ENCODE data around the gene CCDC68.

The CCDC68 gene

DNA sequence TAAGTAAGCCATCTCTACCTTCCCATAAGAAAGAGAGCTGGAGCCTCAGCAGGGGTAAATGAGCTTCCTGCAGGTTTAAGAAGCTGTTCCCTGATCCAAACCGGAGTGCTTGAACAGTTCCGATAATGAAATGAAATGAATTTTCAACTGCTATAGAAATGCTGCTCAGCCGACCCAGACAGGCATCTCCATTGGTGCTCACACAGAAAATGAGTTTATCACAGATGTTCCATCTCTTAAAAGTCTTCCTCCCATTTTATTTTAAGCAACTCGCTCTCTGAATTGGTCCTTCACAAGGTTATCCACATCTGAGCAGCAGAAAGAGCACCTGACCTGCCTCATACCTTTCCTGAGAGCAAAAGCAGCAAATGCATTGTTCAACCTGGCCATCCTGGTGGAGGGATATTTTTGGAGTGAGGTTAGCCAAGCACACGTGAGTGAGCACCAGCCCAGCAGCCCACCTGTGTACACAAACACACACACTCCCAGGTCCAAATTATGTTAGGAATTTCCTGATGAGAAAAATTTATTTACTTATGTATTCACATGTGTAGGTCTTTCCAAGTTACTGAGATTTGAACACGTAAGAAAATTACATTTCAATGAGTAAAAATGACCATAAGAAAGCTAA is 42.2 kb upstream of the CCDC68 start:
- ChIA-PET CTCF (interaction anchor here (1.1 kb wide), 1 partner anchor 29 kb away, joined by 3 read pairs; no protein-coding TSS in a partner anchor), POLR2A (no interaction called here)
- no peaks in the 10 kb centered on the region for H3K9me3 ChIP-seq (ENCODE audit: control insufficient read depth, insufficient read depth, low read depth, low read length)
- TF ChIP-seq ZNF670 (tag by site-specific recombination; IDR thresholded peaks at IDR 0.05; ENCODE audit: low read depth) (no peak), YY2 (tag by site-specific recombination; IDR thresholded peaks at IDR 0.05) (no peak), ZNF184 (tag by site-specific recombination; IDR thresholded peaks at IDR 0.05) (no peak), ZNF146 (tag by site-specific recombination; IDR thresholded peaks at IDR 0.05) (no peak)
- TF ChIP-seq, protein P1, sequence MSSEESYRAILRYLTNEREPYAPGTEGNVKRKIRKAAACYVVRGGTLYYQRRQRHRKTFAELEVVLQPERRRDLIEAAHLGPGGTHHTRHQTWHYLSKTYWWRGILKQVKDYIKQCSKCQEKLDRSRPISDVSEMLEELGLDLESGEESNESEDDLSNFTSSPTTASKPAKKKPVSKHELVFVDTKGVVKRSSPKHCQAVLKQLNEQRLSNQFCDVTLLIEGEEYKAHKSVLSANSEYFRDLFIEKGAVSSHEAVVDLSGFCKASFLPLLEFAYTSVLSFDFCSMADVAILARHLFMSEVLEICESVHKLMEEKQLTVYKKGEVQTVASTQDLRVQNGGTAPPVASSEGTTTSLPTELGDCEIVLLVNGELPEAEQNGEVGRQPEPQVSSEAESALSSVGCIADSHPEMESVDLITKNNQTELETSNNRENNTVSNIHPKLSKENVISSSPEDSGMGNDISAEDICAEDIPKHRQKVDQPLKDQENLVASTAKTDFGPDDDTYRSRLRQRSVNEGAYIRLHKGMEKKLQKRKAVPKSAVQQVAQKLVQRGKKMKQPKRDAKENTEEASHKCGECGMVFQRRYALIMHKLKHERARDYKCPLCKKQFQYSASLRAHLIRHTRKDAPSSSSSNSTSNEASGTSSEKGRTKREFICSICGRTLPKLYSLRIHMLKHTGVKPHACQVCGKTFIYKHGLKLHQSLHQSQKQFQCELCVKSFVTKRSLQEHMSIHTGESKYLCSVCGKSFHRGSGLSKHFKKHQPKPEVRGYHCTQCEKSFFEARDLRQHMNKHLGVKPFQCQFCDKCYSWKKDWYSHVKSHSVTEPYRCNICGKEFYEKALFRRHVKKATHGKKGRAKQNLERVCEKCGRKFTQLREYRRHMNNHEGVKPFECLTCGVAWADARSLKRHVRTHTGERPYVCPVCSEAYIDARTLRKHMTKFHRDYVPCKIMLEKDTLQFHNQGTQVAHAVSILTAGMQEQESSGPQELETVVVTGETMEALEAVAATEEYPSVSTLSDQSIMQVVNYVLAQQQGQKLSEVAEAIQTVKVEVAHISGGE (tag by site-specific recombination; conservative IDR thresholded peaks at IDR 0.05; ENCODE audit: low read depth) = no peak
- TF ChIP-seq, protein P2, sequence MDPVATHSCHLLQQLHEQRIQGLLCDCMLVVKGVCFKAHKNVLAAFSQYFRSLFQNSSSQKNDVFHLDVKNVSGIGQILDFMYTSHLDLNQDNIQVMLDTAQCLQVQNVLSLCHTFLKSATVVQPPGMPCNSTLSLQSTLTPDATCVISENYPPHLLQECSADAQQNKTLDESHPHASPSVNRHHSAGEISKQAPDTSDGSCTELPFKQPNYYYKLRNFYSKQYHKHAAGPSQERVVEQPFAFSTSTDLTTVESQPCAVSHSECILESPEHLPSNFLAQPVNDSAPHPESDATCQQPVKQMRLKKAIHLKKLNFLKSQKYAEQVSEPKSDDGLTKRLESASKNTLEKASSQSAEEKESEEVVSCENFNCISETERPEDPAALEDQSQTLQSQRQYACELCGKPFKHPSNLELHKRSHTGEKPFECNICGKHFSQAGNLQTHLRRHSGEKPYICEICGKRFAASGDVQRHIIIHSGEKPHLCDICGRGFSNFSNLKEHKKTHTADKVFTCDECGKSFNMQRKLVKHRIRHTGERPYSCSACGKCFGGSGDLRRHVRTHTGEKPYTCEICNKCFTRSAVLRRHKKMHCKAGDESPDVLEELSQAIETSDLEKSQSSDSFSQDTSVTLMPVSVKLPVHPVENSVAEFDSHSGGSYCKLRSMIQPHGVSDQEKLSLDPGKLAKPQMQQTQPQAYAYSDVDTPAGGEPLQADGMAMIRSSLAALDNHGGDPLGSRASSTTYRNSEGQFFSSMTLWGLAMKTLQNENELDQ (tag by site-specific recombination; IDR thresholded peaks at IDR 0.05; ENCODE audit: low read depth) = no peak
- H3K27ac ChIP-seq (ENCODE audit: extremely low read depth, low read depth, low read length) = no peak overlapping the region
- no peak overlapping the region for H3K4me3 ChIP-seq (ENCODE audit: low read depth, low read length)
- no peaks in the 10 kb centered on the region for H3K4me1 ChIP-seq (ENCODE audit: control insufficient read depth, insufficient read depth, low read length)
- H3K36me3 ChIP-seq (ENCODE audit: control insufficient read depth in 2 of 2, insufficient read depth in 1 of 2, low read length in 2 of 2) = no peaks in the 10 kb centered on the region

DNA sequence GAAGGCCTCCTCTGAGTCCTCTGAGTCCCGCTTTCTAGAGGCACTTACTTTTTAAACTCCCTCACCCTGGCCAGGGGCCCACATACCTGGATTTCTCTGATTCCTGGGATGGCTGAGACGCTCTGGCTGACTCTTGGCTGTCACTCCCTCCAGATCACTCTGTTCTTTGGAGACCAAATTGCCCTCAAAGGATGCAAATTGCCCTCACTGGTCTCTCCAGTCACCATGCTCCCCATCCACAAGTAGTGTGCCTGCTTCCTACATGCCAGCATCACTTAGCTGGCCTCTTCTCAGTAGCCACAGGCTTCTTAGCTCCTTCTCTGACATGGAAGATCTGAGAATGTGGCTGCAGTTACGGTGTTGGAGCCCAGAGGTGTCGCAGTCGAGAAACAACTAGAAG is 41.3 kb upstream of the CCDC68 start:
- no peak overlapping the region for H3K4me3 ChIP-seq (ENCODE audit: low read depth, low read length)
- H3K9me3 ChIP-seq (ENCODE audit: control insufficient read depth, insufficient read depth, low read depth, low read length) = no peaks in the 10 kb centered on the region
- no peaks in the 10 kb centered on the region for H3K4me1 ChIP-seq (ENCODE audit: control insufficient read depth, insufficient read depth, low read length)
- no peak overlapping the region for H3K27ac ChIP-seq (ENCODE audit: extremely low read depth, low read depth, low read length)
- H3K36me3 ChIP-seq (ENCODE audit: control insufficient read depth in 2 of 2, insufficient read depth in 1 of 2, low read length in 2 of 2) = no peaks in the 10 kb centered on the region
- POLR2A ChIA-PET = no interaction called here
- CTCF ChIA-PET = interaction anchor here (0.6 kb wide), 1 partner anchor 329 kb away, joined by 3 read pairs; no protein-coding TSS in a partner anchor
- no peak for TF ChIP-seq HOXD13 (CRISPR knock-in tag; IDR thresholded peaks at IDR 0.05; ENCODE audit: borderline replicate concordance)

DNA sequence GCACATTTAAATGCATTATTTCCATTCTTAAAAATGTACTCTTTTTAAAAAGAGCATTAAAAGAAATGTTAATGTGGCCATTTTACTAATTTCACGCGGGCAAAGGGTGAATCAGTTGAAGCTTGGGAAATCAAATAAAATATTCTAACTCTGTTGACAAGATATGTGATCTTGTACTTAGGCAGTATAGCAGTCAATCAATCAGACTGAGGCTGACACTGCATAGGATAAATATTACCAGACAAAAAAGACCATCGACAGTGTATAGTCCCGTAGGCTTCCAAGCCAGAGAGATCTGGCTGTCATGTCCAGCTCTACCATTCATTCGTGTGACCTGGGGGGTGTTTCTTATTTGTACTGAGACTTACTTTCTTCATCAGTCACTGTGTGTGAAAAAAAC is 39.8 kb upstream of the CCDC68 start:
- no peaks in the 10 kb centered on the region for H3K4me1 ChIP-seq (ENCODE audit: control insufficient read depth, insufficient read depth, low read length)
- H3K27ac ChIP-seq (ENCODE audit: extremely low read depth, low read depth, low read length) = no peak overlapping the region
- no peak overlapping the region for H3K4me3 ChIP-seq (ENCODE audit: low read depth, low read length)
- no peaks in the 10 kb centered on the region for H3K9me3 ChIP-seq (ENCODE audit: control insufficient read depth, insufficient read depth, low read depth, low read length)
- CTCF ChIA-PET = no interaction called here
- no peaks in the 10 kb centered on the region for H3K36me3 ChIP-seq (ENCODE audit: control insufficient read depth in 2 of 2, insufficient read depth in 1 of 2, low read length in 2 of 2)
- POLR2A ChIA-PET = no interaction called here
- TF ChIP-seq KLF16 (tag by site-specific recombination; IDR thresholded peaks at IDR 0.05) = no peak
- TF ChIP-seq, protein P3, sequence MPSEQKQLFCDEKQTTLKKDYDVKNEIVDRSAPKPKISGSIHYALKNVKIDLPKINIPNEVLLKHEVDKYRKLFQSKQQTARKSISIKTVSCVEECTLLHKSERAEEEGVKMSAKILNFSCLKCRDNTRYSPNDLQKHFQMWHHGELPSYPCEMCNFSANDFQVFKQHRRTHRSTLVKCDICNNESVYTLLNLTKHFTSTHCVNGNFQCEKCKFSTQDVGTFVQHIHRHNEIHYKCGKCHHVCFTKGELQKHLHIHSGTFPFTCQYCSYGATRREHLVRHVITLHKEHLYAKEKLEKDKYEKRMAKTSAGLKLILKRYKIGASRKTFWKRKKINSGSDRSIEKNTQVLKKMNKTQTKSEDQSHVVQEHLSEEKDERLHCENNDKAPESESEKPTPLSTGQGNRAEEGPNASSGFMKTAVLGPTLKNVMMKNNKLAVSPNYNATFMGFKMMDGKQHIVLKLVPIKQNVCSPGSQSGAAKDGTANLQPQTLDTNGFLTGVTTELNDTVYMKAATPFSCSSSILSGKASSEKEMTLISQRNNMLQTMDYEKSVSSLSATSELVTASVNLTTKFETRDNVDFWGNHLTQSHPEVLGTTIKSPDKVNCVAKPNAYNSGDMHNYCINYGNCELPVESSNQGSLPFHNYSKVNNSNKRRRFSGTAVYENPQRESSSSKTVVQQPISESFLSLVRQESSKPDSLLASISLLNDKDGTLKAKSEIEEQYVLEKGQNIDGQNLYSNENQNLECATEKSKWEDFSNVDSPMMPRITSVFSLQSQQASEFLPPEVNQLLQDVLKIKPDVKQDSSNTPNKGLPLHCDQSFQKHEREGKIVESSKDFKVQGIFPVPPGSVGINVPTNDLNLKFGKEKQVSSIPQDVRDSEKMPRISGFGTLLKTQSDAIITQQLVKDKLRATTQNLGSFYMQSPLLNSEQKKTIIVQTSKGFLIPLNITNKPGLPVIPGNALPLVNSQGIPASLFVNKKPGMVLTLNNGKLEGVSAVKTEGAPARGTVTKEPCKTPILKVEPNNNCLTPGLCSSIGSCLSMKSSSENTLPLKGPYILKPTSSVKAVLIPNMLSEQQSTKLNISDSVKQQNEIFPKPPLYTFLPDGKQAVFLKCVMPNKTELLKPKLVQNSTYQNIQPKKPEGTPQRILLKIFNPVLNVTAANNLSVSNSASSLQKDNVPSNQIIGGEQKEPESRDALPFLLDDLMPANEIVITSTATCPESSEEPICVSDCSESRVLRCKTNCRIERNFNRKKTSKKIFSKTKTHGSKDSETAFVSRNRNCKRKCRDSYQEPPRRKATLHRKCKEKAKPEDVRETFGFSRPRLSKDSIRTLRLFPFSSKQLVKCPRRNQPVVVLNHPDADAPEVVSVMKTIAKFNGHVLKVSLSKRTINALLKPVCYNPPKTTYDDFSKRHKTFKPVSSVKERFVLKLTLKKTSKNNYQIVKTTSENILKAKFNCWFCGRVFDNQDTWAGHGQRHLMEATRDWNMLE (tag by site-specific recombination; conservative IDR thresholded peaks at IDR 0.05; ENCODE audit: low read depth) = no peak
- TF ChIP-seq, protein P4, sequence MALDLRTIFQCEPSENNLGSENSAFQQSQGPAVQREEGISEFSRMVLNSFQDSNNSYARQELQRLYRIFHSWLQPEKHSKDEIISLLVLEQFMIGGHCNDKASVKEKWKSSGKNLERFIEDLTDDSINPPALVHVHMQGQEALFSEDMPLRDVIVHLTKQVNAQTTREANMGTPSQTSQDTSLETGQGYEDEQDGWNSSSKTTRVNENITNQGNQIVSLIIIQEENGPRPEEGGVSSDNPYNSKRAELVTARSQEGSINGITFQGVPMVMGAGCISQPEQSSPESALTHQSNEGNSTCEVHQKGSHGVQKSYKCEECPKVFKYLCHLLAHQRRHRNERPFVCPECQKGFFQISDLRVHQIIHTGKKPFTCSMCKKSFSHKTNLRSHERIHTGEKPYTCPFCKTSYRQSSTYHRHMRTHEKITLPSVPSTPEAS (tag by site-specific recombination; IDR thresholded peaks at IDR 0.05) = no peak
- TF ChIP-seq ZBTB20 (tag by site-specific recombination; IDR thresholded peaks at IDR 0.05) = no peak
- TF ChIP-seq, protein P5, sequence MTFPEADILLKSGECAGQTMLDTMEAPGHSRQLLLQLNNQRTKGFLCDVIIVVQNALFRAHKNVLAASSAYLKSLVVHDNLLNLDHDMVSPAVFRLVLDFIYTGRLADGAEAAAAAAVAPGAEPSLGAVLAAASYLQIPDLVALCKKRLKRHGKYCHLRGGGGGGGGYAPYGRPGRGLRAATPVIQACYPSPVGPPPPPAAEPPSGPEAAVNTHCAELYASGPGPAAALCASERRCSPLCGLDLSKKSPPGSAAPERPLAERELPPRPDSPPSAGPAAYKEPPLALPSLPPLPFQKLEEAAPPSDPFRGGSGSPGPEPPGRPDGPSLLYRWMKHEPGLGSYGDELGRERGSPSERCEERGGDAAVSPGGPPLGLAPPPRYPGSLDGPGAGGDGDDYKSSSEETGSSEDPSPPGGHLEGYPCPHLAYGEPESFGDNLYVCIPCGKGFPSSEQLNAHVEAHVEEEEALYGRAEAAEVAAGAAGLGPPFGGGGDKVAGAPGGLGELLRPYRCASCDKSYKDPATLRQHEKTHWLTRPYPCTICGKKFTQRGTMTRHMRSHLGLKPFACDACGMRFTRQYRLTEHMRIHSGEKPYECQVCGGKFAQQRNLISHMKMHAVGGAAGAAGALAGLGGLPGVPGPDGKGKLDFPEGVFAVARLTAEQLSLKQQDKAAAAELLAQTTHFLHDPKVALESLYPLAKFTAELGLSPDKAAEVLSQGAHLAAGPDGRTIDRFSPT (tag by site-specific recombination; IDR thresholded peaks at IDR 0.05) = no peak
- no peak for TF ChIP-seq ZFP3 (tag by site-specific recombination; IDR thresholded peaks at IDR 0.05; ENCODE audit: low read depth)
- no peak for TF ChIP-seq ZBTB7A (tag by site-specific recombination; IDR thresholded peaks at IDR 0.05; ENCODE audit: low read depth)
- TF ChIP-seq ZNF311 (tag by site-specific recombination; IDR thresholded peaks at IDR 0.05; ENCODE audit: borderline replicate concordance) = no peak
- TF ChIP-seq ZNF600 (tag by site-specific recombination; IDR thresholded peaks at IDR 0.05) = no peak

Measured in HEK293 (cell line).